Stimulated activated naive CD8-positive, alpha-beta T cell treated with anti-CD3 and anti-CD28 coated beads, Interleukin-15, Interleukin-2, amounts not matched to agents 100 ng/mL and 50 ng/mL, for 24 hours (primary cell): ENCODE data around the gene STBD1.

ENCODE experiments used
- H3K27ac Mint-ChIP-seq: one replicate; pipeline ENCODE4 v1.8.0; 2021; ENCODE audit warnings: mild to moderate bottlenecking, mixed read lengths
- H3K27me3 Mint-ChIP-seq: one replicate; pipeline ENCODE4 v1.8.0; 2021; ENCODE audit warnings: mixed read lengths
- H3K36me3 Mint-ChIP-seq: one replicate; pipeline ENCODE4 v1.8.0; 2021; ENCODE audit warnings: low read depth, mixed read lengths
- H3K4me1 Mint-ChIP-seq: one replicate; pipeline ENCODE4 v1.8.0; 2021; ENCODE audit warnings: low read depth, mixed read lengths
- H3K4me3 Mint-ChIP-seq: one replicate; pipeline ENCODE4 v1.8.0; 2021; ENCODE audit warnings: mild to moderate bottlenecking, mixed read lengths
- H3K9me3 Mint-ChIP-seq: one replicate; pipeline ENCODE4 v1.8.0; 2021; ENCODE audit warnings: mixed read lengths

STBD1 gene

DNA sequence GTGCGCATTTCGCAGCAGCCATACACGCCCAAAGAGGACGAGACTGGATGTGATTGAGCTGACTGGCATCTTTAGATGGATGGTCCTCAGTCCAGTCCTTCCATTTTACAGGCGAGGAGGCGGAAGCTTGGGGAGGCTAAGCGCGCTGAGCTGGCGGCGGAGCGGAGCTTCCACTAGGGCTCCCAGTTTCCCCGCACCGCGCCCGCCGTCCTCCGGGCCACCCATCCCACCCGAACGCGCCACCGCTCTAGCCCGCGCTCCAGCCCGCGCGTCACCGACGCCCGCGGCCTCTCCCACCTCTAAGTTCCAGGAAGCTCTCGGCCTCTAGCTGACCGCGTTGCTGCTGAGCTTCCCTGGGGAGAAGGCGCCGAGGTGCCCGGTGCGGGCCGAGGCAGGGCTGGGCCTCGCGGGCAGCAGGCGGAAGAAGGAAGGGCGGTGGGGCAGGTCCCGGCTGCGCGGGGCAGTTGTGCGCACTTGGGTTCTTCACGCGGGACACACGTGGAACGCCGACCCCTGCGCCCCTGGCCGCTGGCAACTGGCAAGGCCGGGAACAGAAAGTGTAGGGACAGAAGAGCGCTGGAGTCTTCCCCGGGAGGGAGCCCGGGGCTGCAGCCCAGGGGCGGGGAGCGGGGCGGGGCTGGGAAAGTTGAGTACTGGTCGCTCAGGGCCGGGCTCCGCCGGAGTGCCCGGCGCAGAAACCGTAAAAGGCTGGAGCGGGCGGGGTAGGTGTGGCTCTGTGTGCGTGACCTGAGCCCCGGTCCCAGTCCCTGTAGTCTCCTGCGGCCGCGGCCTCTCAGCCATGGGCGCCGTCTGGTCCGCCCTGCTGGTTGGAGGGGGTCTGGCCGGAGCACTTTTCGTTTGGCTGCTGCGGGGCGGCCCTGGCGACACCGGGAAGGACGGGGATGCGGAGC lies at the start of gene STBD1:
Gene STBD1, plus strand, starts transcription at position 763 of the 911 bp plus-strand sequence. Its CDS starts 37 bp downstream, at position 800.
- H3K27me3 Mint-ChIP-seq = peaks cover 27% of the 10 kb centered on the region
- no peaks in the 10 kb centered on the region for H3K36me3 Mint-ChIP-seq
- H3K27ac Mint-ChIP-seq = peak within 1 kb of the TSS; percentile 66
- H3K4me1 Mint-ChIP-seq = peaks cover 27% of the 10 kb centered on the region
- H3K9me3 Mint-ChIP-seq = no peaks in the 10 kb centered on the region
- H3K4me3 Mint-ChIP-seq = peak within 1 kb of the TSS; percentile 80

DNA sequence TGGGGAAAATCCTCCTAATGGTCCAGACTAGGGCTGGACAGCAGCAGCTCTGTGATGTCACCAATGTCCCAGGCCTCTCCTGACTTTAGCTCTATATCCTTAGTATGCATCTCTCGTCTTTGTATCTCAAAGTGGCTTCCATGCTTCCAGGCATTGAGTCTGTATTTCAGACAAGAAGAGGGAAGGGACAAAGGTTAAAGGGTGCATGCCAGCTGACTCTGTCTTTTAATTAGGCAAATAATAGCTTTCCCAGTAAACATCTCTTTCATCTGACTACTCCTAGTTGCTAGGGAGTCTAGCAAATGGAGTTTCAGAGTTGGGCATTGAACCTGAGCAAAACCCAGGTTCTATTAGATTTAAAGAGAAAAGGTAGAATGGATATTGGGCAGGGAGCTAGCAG lies 49.6 kb upstream of the STBD1 start:
- Mint-ChIP-seq H3K27me3 (peaks cover 57% of the 10 kb centered on the region), H3K9me3 (no peaks in the 10 kb centered on the region), H3K4me1 (no peaks in the 10 kb centered on the region), H3K36me3 (no peaks in the 10 kb centered on the region), H3K4me3 (no peak overlapping the region), H3K27ac (no peak overlapping the region)

DNA sequence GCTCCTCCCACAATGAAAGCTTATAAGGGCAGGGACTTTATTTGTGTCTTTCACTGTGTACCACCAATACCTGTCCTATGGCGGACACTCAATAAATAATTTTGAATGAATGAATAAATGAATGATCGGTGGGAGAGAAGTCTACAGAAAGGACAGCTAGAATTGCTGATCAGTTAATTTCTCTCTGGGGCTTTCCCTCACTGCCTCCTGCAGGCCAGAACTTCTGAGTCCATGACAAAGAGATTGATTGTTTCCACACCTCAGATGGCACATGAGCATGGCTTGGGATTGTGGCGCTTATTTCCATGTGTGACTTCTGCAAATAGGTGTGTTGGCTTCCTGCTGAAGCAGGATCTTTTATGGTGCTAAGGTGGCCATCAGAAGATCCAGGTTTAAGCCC lies 48.7 kb upstream of the STBD1 start:
- H3K36me3 Mint-ChIP-seq = no peaks in the 10 kb centered on the region
- no peak overlapping the region for H3K4me3 Mint-ChIP-seq
- H3K4me1 Mint-ChIP-seq = no peaks in the 10 kb centered on the region
- peaks cover 49% of the 10 kb centered on the region for H3K27me3 Mint-ChIP-seq
- no peaks in the 10 kb centered on the region for H3K9me3 Mint-ChIP-seq
- H3K27ac Mint-ChIP-seq = no peak overlapping the region

DNA sequence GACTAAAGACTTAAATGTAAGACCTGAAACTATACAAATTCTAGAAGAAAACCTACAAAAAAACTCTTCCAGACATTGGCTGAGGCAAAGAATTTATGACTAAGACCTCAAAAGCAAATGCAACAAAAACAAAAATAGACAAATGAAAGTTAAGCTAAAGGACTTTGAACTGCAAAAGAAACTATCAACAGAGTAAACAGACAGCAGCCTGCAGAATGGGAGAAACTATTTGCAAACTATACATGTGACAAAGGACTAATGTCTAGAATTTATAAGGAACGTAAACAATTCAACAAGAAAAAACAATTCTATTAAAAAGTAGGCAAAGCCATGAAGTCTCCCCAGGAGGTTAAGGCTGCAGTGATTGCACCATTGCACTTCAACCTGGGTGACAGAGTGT lies 46.0 kb upstream of the STBD1 start:
- Mint-ChIP-seq H3K4me3 (no peak overlapping the region), H3K27ac (no peak overlapping the region), H3K4me1 (no peaks in the 10 kb centered on the region), H3K27me3 (peaks cover 24% of the 10 kb centered on the region), H3K36me3 (no peaks in the 10 kb centered on the region), H3K9me3 (no peaks in the 10 kb centered on the region)

DNA sequence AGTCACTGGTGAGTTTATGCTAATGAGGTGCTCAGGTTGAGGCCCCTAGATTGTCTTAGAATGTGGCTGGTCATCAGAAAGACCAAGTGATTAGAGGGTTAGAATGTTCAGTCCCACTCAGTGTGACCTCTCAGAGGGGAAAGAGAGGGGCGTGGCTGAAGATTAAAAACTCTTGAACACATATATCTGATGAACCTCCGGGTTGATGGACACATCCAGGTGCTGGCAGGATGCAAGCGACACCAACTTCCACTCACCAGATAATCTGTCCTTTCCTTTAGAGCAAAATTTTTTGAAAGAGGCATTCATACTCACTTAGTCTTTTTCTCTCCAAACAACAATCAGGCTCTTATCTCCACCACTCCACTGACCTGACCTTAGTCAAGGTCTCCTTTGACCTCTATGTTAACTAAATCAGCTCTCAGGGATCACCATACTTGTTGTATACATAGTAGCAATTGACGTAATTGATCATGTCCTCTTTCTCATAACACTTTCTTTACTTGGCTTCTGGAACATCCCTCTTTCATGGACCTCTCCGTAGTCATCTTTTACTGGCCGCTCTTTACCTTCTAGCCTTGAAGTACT lies 40.8 kb upstream of the STBD1 start:
- H3K36me3 Mint-ChIP-seq = no peaks in the 10 kb centered on the region
- H3K4me3 Mint-ChIP-seq = no peak overlapping the region
- H3K27ac Mint-ChIP-seq = no peak overlapping the region
- no peaks in the 10 kb centered on the region for H3K9me3 Mint-ChIP-seq
- no peaks in the 10 kb centered on the region for H3K4me1 Mint-ChIP-seq
- H3K27me3 Mint-ChIP-seq = peaks cover 2% of the 10 kb centered on the region

DNA sequence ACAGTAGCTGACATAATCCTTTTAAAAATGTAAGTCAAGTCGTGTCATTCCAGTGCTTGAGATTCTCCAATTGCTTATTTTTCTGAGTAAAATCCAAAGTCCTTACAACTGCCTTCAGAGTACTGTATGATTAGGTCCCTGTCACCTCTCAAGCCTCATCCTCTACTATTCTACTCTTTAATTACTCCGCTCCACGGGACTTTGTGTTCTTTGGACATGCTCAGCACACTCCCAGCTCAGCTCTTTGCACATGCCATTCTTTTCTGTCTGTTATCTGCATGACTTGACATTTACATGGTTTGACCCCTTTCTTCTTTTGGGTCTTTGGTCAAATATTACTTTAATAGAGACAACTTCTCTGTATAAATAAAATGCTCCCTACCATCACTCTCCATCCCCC lies 39.9 kb upstream of the STBD1 start:
- Mint-ChIP-seq H3K36me3 (no peaks in the 10 kb centered on the region), H3K4me3 (no peak overlapping the region), H3K9me3 (no peaks in the 10 kb centered on the region)

DNA sequence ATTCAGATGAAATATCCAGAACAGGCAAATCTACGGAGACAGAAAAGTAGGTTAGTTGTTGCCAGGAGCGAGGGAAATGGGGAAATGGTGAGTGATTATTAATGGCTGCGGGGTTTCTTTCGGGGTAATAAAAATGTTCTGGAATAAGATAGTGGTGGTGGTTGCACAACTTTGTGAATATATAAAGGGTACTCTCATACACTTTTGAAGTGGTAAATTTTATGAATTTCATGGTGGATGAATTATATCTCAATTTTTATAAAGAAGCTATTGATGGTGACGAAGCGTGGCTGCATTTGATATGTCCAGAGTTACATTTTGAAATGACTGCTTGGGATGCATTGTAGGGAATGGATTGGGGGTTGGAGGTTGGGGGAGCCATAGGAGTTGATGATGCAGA lies 38.7 kb upstream of the STBD1 start:
- Mint-ChIP-seq H3K36me3 (no peaks in the 10 kb centered on the region), H3K4me3 (no peak overlapping the region), H3K9me3 (no peaks in the 10 kb centered on the region), H3K27ac (no peak overlapping the region), H3K4me1 (no peaks in the 10 kb centered on the region), H3K27me3 (no peaks in the 10 kb centered on the region)

More for the DNA sequence above, 39.9 kb upstream of the STBD1 start:
- no peaks in the 10 kb centered on the region for H3K4me1 Mint-ChIP-seq
- no peak overlapping the region for H3K27ac Mint-ChIP-seq
- no peaks in the 10 kb centered on the region for H3K27me3 Mint-ChIP-seq

DNA sequence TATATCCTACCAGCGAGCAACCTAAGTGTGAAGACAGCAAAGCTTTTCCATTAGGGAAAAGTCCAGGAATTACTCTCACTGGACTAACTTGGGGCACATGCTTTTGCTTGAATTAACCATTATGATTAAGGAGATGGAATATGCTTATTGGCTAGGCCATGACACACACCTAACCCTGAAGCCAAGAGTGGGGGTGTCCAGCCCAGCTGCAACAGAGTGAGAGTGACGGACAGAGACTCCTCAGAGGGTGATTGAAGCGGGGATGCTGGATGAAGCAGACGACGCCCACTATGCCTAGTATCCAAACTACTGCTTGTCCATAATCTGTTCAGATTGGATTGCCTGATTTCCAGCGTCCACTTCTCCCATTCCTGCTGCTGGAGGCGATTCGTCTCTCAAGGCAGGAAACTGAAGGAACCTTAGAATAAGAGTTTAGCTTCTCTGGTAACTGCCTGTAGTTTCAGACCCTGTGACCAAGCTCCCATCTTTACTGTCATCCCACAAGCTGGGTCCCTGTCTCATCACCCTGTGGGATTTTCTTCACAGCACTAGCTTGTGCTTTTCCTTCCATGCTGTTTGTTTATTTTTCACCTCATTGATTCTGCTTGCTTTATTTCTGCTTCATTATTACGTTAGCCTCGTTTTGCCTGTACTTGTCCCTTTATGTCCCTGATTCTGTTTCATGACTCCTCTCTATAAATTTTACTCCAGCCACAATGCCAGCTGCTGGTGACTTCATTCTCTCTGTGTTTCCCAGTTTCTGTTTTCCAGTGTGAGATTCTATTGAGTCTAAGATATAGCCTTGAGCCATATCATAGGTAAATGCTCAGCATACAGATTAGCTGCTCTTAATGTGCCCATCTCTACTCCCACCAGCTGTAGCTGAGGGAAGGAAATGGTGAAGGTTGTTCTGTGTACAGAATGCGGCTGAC lies 36.0 kb upstream of the STBD1 start:
- Mint-ChIP-seq H3K27me3 (peaks cover 4% of the 10 kb centered on the region), H3K4me3 (no peak overlapping the region), H3K9me3 (no peaks in the 10 kb centered on the region), H3K36me3 (no peaks in the 10 kb centered on the region), H3K4me1 (no peaks in the 10 kb centered on the region), H3K27ac (no peak overlapping the region)

DNA sequence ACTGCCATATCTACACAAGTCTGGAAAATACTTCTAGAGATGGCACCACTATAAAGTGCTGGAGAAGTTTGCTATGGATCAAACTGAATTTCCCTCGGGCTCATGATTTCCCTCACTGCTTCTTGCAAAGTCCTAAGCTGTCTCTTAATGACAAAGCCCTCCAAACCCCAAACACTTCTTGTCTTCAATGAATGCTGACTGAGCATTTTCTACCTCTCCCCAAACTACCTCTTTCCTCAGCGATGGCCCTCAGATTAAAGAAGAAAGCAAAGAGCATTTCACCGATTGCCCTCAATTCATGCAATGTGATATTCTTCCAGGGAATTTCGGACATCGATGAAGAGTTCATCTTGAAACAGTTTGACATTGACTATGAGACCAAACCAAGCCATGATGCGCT lies 35.3 kb upstream of the STBD1 start:
- Mint-ChIP-seq H3K9me3 (no peaks in the 10 kb centered on the region), H3K4me3 (no peak overlapping the region), H3K36me3 (no peaks in the 10 kb centered on the region), H3K27ac (no peak overlapping the region), H3K4me1 (no peaks in the 10 kb centered on the region), H3K27me3 (peaks cover 8% of the 10 kb centered on the region)

DNA sequence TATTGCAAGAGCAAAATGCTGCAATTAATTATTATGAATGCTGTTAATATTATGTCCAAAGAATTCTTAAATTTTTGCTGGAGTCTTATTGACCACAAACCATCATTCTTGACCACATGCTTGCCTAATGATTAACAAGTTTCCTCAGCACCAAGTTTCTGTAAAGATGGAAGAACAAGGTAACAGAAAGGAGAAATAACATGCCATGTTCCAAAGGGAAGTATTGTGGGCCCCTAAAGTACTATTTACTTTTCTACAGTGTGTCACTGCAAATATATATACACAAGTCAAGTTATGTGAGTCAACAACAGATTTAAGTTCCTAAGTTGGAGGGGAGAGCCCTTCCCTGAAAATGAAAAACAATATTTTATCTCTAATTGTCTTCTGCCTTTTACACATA lies 34.5 kb upstream of the STBD1 start:
- H3K4me1 Mint-ChIP-seq = no peaks in the 10 kb centered on the region
- no peaks in the 10 kb centered on the region for H3K36me3 Mint-ChIP-seq
- no peak overlapping the region for H3K27ac Mint-ChIP-seq
- H3K9me3 Mint-ChIP-seq = no peaks in the 10 kb centered on the region
- peaks cover 9% of the 10 kb centered on the region for H3K27me3 Mint-ChIP-seq
- no peak overlapping the region for H3K4me3 Mint-ChIP-seq

DNA sequence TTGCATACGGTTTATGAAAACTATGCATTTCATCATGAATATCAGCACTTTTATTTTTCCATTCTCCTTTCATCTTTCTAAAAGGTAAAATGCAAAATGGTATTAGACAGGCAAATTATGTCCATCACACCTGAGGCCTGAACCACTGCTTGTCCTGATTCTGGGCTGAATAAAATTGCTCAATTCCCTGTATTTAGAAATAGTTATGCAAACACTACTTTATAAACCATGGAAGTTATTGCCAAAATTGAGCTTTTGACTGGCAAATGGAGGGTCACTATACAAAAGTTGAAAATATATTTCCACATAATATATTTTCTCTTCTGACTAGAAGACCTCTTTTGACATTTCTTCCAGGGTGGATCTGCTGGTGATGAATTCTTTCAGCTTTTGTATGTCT lies 34.0 kb upstream of the STBD1 start:
- H3K27me3 Mint-ChIP-seq = peaks cover 9% of the 10 kb centered on the region
- no peaks in the 10 kb centered on the region for H3K4me1 Mint-ChIP-seq
- no peak overlapping the region for H3K27ac Mint-ChIP-seq
- H3K9me3 Mint-ChIP-seq = no peaks in the 10 kb centered on the region
- H3K4me3 Mint-ChIP-seq = no peak overlapping the region
- H3K36me3 Mint-ChIP-seq = no peaks in the 10 kb centered on the region

DNA sequence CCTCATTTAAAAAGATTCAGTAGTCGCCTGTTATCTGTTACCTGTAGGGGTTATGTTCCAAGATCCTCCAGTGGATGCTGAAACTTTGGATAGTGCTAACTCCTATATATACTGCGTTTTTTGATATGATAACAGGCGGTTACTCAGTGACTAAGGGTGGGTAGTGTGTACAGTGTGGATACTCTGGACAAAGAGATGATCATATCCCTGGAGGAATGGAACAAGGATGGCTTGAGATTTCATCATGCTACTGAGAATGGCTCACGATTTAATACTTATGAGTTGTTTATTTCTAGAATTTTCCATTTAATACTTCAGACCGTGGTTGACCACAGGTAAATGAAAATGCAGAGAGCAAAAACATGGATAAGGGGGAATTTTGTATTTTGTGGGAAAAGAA lies 33.5 kb upstream of the STBD1 start:
- no peaks in the 10 kb centered on the region for H3K36me3 Mint-ChIP-seq
- H3K27me3 Mint-ChIP-seq = peaks cover 9% of the 10 kb centered on the region
- H3K9me3 Mint-ChIP-seq = no peaks in the 10 kb centered on the region

DNA sequence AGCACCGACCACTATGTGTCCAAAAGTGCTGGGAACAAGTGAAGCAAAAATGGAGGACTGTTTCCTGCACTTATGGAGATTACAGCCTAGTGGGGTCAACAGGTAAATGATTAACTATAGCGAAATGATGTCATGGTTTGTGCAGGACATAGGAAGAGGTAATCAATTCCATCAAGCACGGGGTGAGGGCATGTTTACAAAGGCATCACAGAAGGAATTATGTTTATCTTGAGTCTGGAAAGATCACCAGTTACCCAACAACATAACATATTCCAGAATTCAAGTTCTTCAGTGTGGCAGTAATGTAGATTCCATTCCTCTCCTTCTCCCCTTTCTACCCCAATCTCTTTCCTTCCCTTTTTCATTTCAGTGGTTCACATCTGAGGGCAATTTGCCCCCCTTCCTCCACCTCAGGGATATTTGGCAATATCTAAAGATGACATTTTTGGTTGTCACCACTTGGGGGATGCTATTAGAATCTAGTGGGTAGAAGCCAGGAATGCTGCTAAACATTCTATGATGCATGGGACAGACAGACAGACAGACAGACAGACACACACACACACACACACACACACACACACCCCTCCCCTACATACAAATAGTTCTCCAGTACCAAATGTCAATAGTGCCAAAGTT lies 30.9 kb upstream of the STBD1 start:
- Mint-ChIP-seq H3K36me3 (no peaks in the 10 kb centered on the region), H3K4me1 (no peaks in the 10 kb centered on the region), H3K9me3 (no peaks in the 10 kb centered on the region), H3K27ac (no peak overlapping the region), H3K4me3 (no peak overlapping the region), H3K27me3 (peaks cover 9% of the 10 kb centered on the region)

More for the DNA sequence above, 33.5 kb upstream of the STBD1 start:
- Mint-ChIP-seq H3K4me1 (no peaks in the 10 kb centered on the region), H3K27ac (no peak overlapping the region), H3K4me3 (no peak overlapping the region)

DNA sequence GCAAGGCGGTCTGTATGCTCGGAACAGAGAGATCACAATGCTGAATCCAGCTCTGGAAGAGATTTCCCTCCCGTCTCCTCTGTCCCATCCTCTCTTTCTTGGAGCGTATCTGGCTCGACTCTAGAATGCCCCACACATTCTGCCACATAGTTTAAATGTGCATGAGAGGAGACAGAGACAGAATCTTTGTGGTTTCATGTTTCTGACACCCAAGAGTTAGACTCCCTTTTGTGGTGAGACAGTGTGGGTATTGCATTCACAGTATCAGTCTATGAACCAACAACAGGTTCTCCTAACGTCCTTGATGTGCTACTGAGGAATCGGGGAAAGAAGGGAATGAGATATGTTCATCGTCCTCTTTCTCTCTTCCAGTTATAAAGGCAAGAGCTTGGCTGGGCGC lies 29.7 kb upstream of the STBD1 start:
- no peaks in the 10 kb centered on the region for H3K9me3 Mint-ChIP-seq
- H3K27me3 Mint-ChIP-seq = peaks cover 9% of the 10 kb centered on the region
- H3K4me1 Mint-ChIP-seq = no peaks in the 10 kb centered on the region
- no peak overlapping the region for H3K27ac Mint-ChIP-seq
- H3K36me3 Mint-ChIP-seq = no peaks in the 10 kb centered on the region
- no peak overlapping the region for H3K4me3 Mint-ChIP-seq
